Measurements from ENCODE around the gene TRAK2. TPM values are rescaled to one million over a fixed set of nuclear protein-coding genes. Genes with fewer than 3 reads are reported as not detected.

Gene TRAK2
- total RNA-seq, 1 experiment from 2014 or later: 6.0 TPM

GRCh38 chr2:201404699-201405280 lies 46.5 kb downstream of the TRAK2 start:
- Histone ChIP-seq H3K27me3 (ENCODE audit: low read length) (no peaks in the 10 kb centered on the region), H3K9me3 (ENCODE audit: low read length) (no peaks in the 10 kb centered on the region), H3K9ac (ENCODE audit: low read length) (no peak overlapping the region), H3K27ac (ENCODE audit: low read length) (no peak overlapping the region), H3K9me2 (replicated peaks; ENCODE audit: insufficient read depth, low read length) (no peaks in the 10 kb centered on the region), H3K4me2 (ENCODE audit: low read depth, low read length, poor library complexity, severe bottlenecking) (no peak overlapping the region), H3K36me3 (ENCODE audit: insufficient read depth, low read length) (no peaks in the 10 kb centered on the region), H3K4me3 (ENCODE audit: low read length) (no peak overlapping the region), H2AFZ (ENCODE audit: low read length) (no peak overlapping the region), H4K20me1 (ENCODE audit: insufficient read depth, low read depth, low read length) (no peaks in the 10 kb centered on the region), H3K4me1 (ENCODE audit: low read length) (no peaks in the 10 kb centered on the region), H3K79me2 (ENCODE audit: low read length) (no peaks in the 10 kb centered on the region)
- no peak for DNase-seq

GRCh38 chr2:201403880-201404279 lies 47.4 kb downstream of the TRAK2 start:
- Histone ChIP-seq H3K4me1 (ENCODE audit: low read length) (no peaks in the 10 kb centered on the region), H3K36me3 (ENCODE audit: insufficient read depth, low read length) (no peaks in the 10 kb centered on the region), H3K4me2 (ENCODE audit: low read depth, low read length, poor library complexity, severe bottlenecking) (no peak overlapping the region), H3K9me2 (replicated peaks; ENCODE audit: insufficient read depth, low read length) (no peaks in the 10 kb centered on the region), H3K27ac (ENCODE audit: low read length) (no peak overlapping the region), H3K9ac (ENCODE audit: low read length) (no peak overlapping the region), H3K9me3 (ENCODE audit: low read length) (no peaks in the 10 kb centered on the region), H3K4me3 (ENCODE audit: low read length) (no peak overlapping the region), H4K20me1 (ENCODE audit: insufficient read depth, low read depth, low read length) (no peaks in the 10 kb centered on the region), H3K27me3 (ENCODE audit: low read length) (no peaks in the 10 kb centered on the region), H2AFZ (ENCODE audit: low read length) (no peak overlapping the region), H3K79me2 (ENCODE audit: low read length) (no peaks in the 10 kb centered on the region)
- no peak for DNase-seq

- no peak overlapping the region for H2AFZ ChIP-seq (ENCODE audit: low read length)
- H3K9me3 ChIP-seq (ENCODE audit: low read length): no peaks in the 10 kb centered on the region
- H3K4me2 ChIP-seq (ENCODE audit: low read depth, low read length, poor library complexity, severe bottlenecking): no peak overlapping the region
- no peaks in the 10 kb centered on the region for H3K9me2 ChIP-seq (replicated peaks; ENCODE audit: insufficient read depth, low read length)
- H3K79me2 ChIP-seq (ENCODE audit: low read length): no peaks in the 10 kb centered on the region
- no peaks in the 10 kb centered on the region for H3K4me1 ChIP-seq (ENCODE audit: low read length)
- H4K20me1 ChIP-seq (ENCODE audit: insufficient read depth, low read depth, low read length): no peaks in the 10 kb centered on the region
- no peak for DNase-seq
- H3K36me3 ChIP-seq (ENCODE audit: insufficient read depth, low read length): no peaks in the 10 kb centered on the region
- no peak overlapping the region for H3K4me3 ChIP-seq (ENCODE audit: low read length)
- no peak overlapping the region for H3K9ac ChIP-seq (ENCODE audit: low read length)
- H3K27ac ChIP-seq (ENCODE audit: low read length): no peak overlapping the region
- no peaks in the 10 kb centered on the region for H3K27me3 ChIP-seq (ENCODE audit: low read length)
These were observed 48.4 kb downstream of the TRAK2 start for GRCh38 chr2:201402651-201403562.

- Histone ChIP-seq H3K4me1 (ENCODE audit: low read length) (no peaks in the 10 kb centered on the region), H3K79me2 (ENCODE audit: low read length) (no peaks in the 10 kb centered on the region), H3K27ac (ENCODE audit: low read length) (no peak overlapping the region), H3K9me2 (replicated peaks; ENCODE audit: insufficient read depth, low read length) (no peaks in the 10 kb centered on the region), H3K36me3 (ENCODE audit: insufficient read depth, low read length) (no peaks in the 10 kb centered on the region), H3K9me3 (ENCODE audit: low read length) (no peaks in the 10 kb centered on the region), H4K20me1 (ENCODE audit: insufficient read depth, low read depth, low read length) (no peaks in the 10 kb centered on the region), H3K4me2 (ENCODE audit: low read depth, low read length, poor library complexity, severe bottlenecking) (no peak overlapping the region), H3K9ac (ENCODE audit: low read length) (no peak overlapping the region), H3K27me3 (ENCODE audit: low read length) (no peaks in the 10 kb centered on the region), H3K4me3 (ENCODE audit: low read length) (no peak overlapping the region), H2AFZ (ENCODE audit: low read length) (no peak overlapping the region)
- no peak for DNase-seq
These were observed 49.4 kb downstream of the TRAK2 start for GRCh38 chr2:201401815-201402214.

DNA sequence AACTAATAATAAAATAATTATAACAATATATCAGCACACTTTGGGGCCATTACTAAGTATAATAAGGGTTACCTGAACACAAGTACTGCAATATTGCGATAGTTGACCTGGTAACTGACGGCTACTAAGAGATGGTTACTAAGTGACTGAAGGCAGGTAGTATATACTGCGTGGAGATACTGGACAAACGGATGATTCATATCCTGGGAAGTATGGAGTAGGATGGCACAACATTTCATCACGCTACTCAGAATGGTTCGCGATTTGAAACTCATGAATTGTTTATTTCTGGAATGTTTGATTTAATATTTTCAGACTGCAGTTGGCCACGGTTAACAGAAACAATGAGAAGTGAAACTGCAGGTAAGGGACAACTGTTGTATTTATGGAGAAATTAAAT lies 54.7 kb downstream of the TRAK2 start:
- H3K9me3 ChIP-seq (ENCODE audit: low read length): no peaks in the 10 kb centered on the region
- H2AFZ ChIP-seq (ENCODE audit: low read length): no peak overlapping the region
- no peak overlapping the region for H3K4me3 ChIP-seq (ENCODE audit: low read length)
- H3K9me2 ChIP-seq (replicated peaks; ENCODE audit: insufficient read depth, low read length): no peaks in the 10 kb centered on the region
- no peak for DNase-seq
- no peak overlapping the region for H3K4me2 ChIP-seq (ENCODE audit: low read depth, low read length, poor library complexity, severe bottlenecking)
- no peaks in the 10 kb centered on the region for H3K36me3 ChIP-seq (ENCODE audit: insufficient read depth, low read length)
- no peak overlapping the region for H3K27ac ChIP-seq (ENCODE audit: low read length)
- no peaks in the 10 kb centered on the region for H3K4me1 ChIP-seq (ENCODE audit: low read length)
- no peaks in the 10 kb centered on the region for H3K79me2 ChIP-seq (ENCODE audit: low read length)
- H3K27me3 ChIP-seq (ENCODE audit: low read length): no peaks in the 10 kb centered on the region
- H3K9ac ChIP-seq (ENCODE audit: low read length): no peak overlapping the region
- H4K20me1 ChIP-seq (ENCODE audit: insufficient read depth, low read depth, low read length): no peaks in the 10 kb centered on the region

GRCh38 chr2:201383136-201383535 lies 68.1 kb downstream of the TRAK2 start:
- Histone ChIP-seq H3K79me2 (ENCODE audit: low read length) (no peaks in the 10 kb centered on the region), H3K27me3 (ENCODE audit: low read length) (no peaks in the 10 kb centered on the region), H2AFZ (ENCODE audit: low read length) (no peak overlapping the region), H3K4me2 (ENCODE audit: low read depth, low read length, poor library complexity, severe bottlenecking) (no peak overlapping the region), H3K36me3 (ENCODE audit: insufficient read depth, low read length) (no peaks in the 10 kb centered on the region), H3K9me2 (replicated peaks; ENCODE audit: insufficient read depth, low read length) (no peaks in the 10 kb centered on the region), H3K9me3 (ENCODE audit: low read length) (no peaks in the 10 kb centered on the region), H3K4me3 (ENCODE audit: low read length) (no peak overlapping the region), H3K9ac (ENCODE audit: low read length) (no peak overlapping the region), H3K27ac (ENCODE audit: low read length) (no peak overlapping the region), H3K4me1 (ENCODE audit: low read length) (no peaks in the 10 kb centered on the region), H4K20me1 (ENCODE audit: insufficient read depth, low read depth, low read length) (no peaks in the 10 kb centered on the region)
- DNase-seq: no peak

- no peak for DNase-seq
- Histone ChIP-seq H2AFZ (ENCODE audit: low read length) (no peak overlapping the region), H3K9ac (ENCODE audit: low read length) (no peak overlapping the region), H3K4me3 (ENCODE audit: low read length) (no peak overlapping the region), H3K4me2 (ENCODE audit: low read depth, low read length, poor library complexity, severe bottlenecking) (no peak overlapping the region), H3K9me3 (ENCODE audit: low read length) (no peaks in the 10 kb centered on the region), H4K20me1 (ENCODE audit: insufficient read depth, low read depth, low read length) (no peaks in the 10 kb centered on the region), H3K4me1 (ENCODE audit: low read length) (no peaks in the 10 kb centered on the region), H3K9me2 (replicated peaks; ENCODE audit: insufficient read depth, low read length) (no peaks in the 10 kb centered on the region), H3K36me3 (ENCODE audit: insufficient read depth, low read length) (no peaks in the 10 kb centered on the region), H3K27me3 (ENCODE audit: low read length) (no peaks in the 10 kb centered on the region), H3K27ac (ENCODE audit: low read length) (no peak overlapping the region), H3K79me2 (ENCODE audit: low read length) (no peaks in the 10 kb centered on the region)
These were observed 72.5 kb downstream of the TRAK2 start for GRCh38 chr2:201378496-201379397.

- Histone ChIP-seq H3K4me2 (ENCODE audit: low read depth, low read length, poor library complexity, severe bottlenecking) (no peak overlapping the region), H3K4me1 (ENCODE audit: low read length) (no peaks in the 10 kb centered on the region), H3K9me2 (replicated peaks; ENCODE audit: insufficient read depth, low read length) (no peaks in the 10 kb centered on the region), H3K9me3 (ENCODE audit: low read length) (no peaks in the 10 kb centered on the region), H4K20me1 (ENCODE audit: insufficient read depth, low read depth, low read length) (no peaks in the 10 kb centered on the region), H3K27ac (ENCODE audit: low read length) (no peak overlapping the region), H2AFZ (ENCODE audit: low read length) (no peak overlapping the region), H3K36me3 (ENCODE audit: insufficient read depth, low read length) (no peaks in the 10 kb centered on the region), H3K4me3 (ENCODE audit: low read length) (no peak overlapping the region), H3K9ac (ENCODE audit: low read length) (no peak overlapping the region), H3K27me3 (ENCODE audit: low read length) (no peaks in the 10 kb centered on the region), H3K79me2 (ENCODE audit: low read length) (no peaks in the 10 kb centered on the region)
- no peak for DNase-seq
These were observed 74.0 kb downstream of the TRAK2 start for GRCh38 chr2:201377218-201377617.

All from Karpas-422 (cell line).